Liver (tissue), 9 donors: ENCODE data around the gene SLC25A25. TPM values are rescaled to one million over a fixed set of nuclear protein-coding genes. Genes with fewer than 3 reads are reported as not detected.
"Not testable (repeated sequence)": the region's sequence is repeated elsewhere in the genome, so short reads cannot be mapped to it uniquely, and the experiment has no call there.

Experiments used
- DNase-seq: peaks from one replicate; pipeline ENCODE4 v3.0.0-alpha.2; 2017; ENCODE audit warnings: low spot score
- H3K27ac ChIP-seq, 2 donors: one replicate each; pipeline ENCODE4 v1.7.0; 2013; ENCODE audit warnings: inconsistent platforms in 2 of 2, low read length in 2 of 2, control low read depth in 1 of 2, low read depth in 1 of 2, mild to moderate bottlenecking in 1 of 2
- H3K27me3 ChIP-seq, 4 donors: one replicate each; pipeline versions ENCODE4 v1.6.1 to v1.7.0; 2013; ENCODE audit warnings: low read length in 3 of 4, inconsistent platforms in 1 of 4, mild to moderate bottlenecking in 1 of 4, moderate library complexity in 1 of 4; ENCODE audit not compliant: control insufficient read depth in 4 of 4, insufficient read depth in 4 of 4
- H3K36me3 ChIP-seq, 4 donors: one replicate each; pipeline versions ENCODE4 v1.6.1 to v1.7.0; 2013; ENCODE audit warnings: low read length in 3 of 4, mild to moderate bottlenecking in 3 of 4, low read depth in 1 of 4, moderate library complexity in 1 of 4; ENCODE audit not compliant: control insufficient read depth in 4 of 4, insufficient read depth in 3 of 4
- H3K4me1 ChIP-seq, 4 donors: one replicate each; pipeline versions ENCODE4 v1.6.1 to v1.7.0; 2013; ENCODE audit warnings: low read length in 3 of 4, mild to moderate bottlenecking in 3 of 4, moderate library complexity in 1 of 4; ENCODE audit not compliant: control insufficient read depth in 4 of 4, insufficient read depth in 4 of 4
- H3K4me3 ChIP-seq, 3 donors: one replicate each; pipeline versions ENCODE4 v1.6.1 to v1.7.0; 2013; ENCODE audit warnings: low read length in 3 of 3, control low read depth in 1 of 3, low read depth in 1 of 3, mild to moderate bottlenecking in 1 of 3
- H3K9ac ChIP-seq, 2 donors: one replicate each; pipeline ENCODE4 v1.7.0; 2013; ENCODE audit warnings: low read length in 2 of 2, mild to moderate bottlenecking in 2 of 2, moderate library complexity in 2 of 2, control low read depth in 1 of 2, low read depth in 1 of 2
- H3K9me3 ChIP-seq, 4 donors: one replicate each; pipeline versions ENCODE4 v1.6.1 to v1.7.0; 2013; ENCODE audit warnings: low read length in 3 of 4; ENCODE audit not compliant: control insufficient read depth in 4 of 4
- EGR1 ChIP-seq, 2 donors: IDR thresholded peaks; 2 replicates each; pipeline ENCODE4 v1.6.1; 2016 to 2018; ENCODE audit warnings: antibody characterized with exemption in 2 of 2, low read depth in 2 of 2
- FOXA1 ChIP-seq: IDR thresholded peaks from 2 replicates; pipeline ENCODE4 v1.6.1; 2016; ENCODE audit warnings: antibody characterized with exemption
- GABPA ChIP-seq, 2 donors: IDR thresholded peaks in 1 of 2; conservative IDR thresholded peaks in 1 of 2; 2 replicates each; pipeline ENCODE4 v1.6.1; 2016; ENCODE audit warnings: antibody characterized with exemption in 2 of 2, mild to moderate bottlenecking in 1 of 2, moderate library complexity in 1 of 2
- HNF4G ChIP-seq: IDR thresholded peaks from 2 replicates; pipeline ENCODE4 v1.6.1; 2016; ENCODE audit warnings: antibody characterized with exemption
- NR2F2 ChIP-seq: IDR thresholded peaks from 2 replicates; pipeline ENCODE4 v1.6.1; 2016; ENCODE audit warnings: antibody characterized with exemption
- RAD21 ChIP-seq, 2 donors: IDR thresholded peaks; 2 replicates each; pipeline ENCODE4 v1.6.1; 2016; ENCODE audit warnings: antibody characterized with exemption in 2 of 2, mild to moderate bottlenecking in 2 of 2
- RXRA ChIP-seq, 2 donors: IDR thresholded peaks; 2 replicates each; pipeline ENCODE4 v1.6.1; 2017 to 2018; ENCODE audit warnings: antibody characterized with exemption in 2 of 2, mild to moderate bottlenecking in 1 of 2
- SP1 ChIP-seq: IDR thresholded peaks from 2 replicates; pipeline ENCODE4 v1.6.1; 2018; ENCODE audit warnings: antibody characterized with exemption, mild to moderate bottlenecking
- WGBS: extraction: QIAGEN DNeasy Blood & Tissue Kit; methylation state at CpG from one replicate; pipeline ENCODE4 v1.1.7; 2013; 5-methylcytosine and 5-hydroxymethylcytosine counted together
- polyA plus RNA-seq, 2 donors: library from polyadenylated mRNA; stranded (reverse) in 1 of 2; unstranded in 1 of 2; fragments of 200-250 nt in 1 of 2; fragments of >200 nt in 1 of 2; fragmentation: Nextera tagmentation in 1 of 2; extraction: Ambion mirVana in 1 of 2; gene quantifications; one replicate each; pipeline versions ENCODE4 v1.2.1 to v1.2.3, GENCODE V29; 2013 to 2015
- total RNA-seq, 2 donors: library from RNA; depleted of rRNA; stranded (reverse); fragments of >200 nt; gene quantifications; one replicate each; pipeline ENCODE4 v1.2.3, GENCODE V29; 2014
- TF ChIP-seq, protein P1 (sequence below): fragments of 150-350 bp; IDR thresholded peaks from 2 replicates; pipeline ENCODE4 v1.5.1; 2017; ENCODE audit warnings: improper control_type of control experiment, low read depth, low read length; ENCODE audit not compliant: missing input control
- TF ChIP-seq, protein P2 (sequence below): IDR thresholded peaks from 2 replicates; pipeline ENCODE4 v1.6.1; 2016; ENCODE audit warnings: antibody characterized with exemption
- TF ChIP-seq, protein P3 (sequence below): IDR thresholded peaks from 2 replicates; pipeline ENCODE4 v1.6.1; 2016; ENCODE audit warnings: antibody characterized with exemption
- TF ChIP-seq, protein P4 (sequence below): IDR thresholded peaks from 2 replicates; pipeline ENCODE4 v1.6.1; 2016; ENCODE audit warnings: antibody characterized with exemption, mild to moderate bottlenecking
- donor health status: healthy.
- donor health status: healthy.
- donor health status: healthy.
- donor health status: healthy.
- donor health status: healthy.

SLC25A25 gene
- total and polyA plus RNA-seq, 4 donors = 21.7 to 74.6 (median 39.3) TPM

DNA sequence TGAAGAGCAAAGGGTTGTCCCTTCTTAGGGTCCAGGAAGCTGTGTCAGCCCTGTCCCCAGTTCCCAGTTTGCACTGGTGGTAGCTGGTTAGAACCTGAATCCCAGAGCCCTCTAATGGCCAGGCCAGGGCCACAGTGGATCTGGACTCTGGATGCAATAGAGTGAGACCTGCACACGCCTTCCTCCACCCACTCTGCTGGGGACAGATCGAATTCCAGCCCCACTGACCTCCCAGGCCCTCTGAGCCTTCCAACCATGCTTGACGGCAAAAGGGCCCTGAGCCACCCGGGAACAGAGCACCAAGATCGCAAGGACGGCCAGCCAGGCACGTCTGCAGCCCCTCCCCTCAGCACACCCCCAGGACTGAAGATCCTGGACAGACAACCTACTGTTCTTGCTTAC, 24.6 kb upstream of the SLC25A25 start (continued):
- TF ChIP-seq, protein P1, sequence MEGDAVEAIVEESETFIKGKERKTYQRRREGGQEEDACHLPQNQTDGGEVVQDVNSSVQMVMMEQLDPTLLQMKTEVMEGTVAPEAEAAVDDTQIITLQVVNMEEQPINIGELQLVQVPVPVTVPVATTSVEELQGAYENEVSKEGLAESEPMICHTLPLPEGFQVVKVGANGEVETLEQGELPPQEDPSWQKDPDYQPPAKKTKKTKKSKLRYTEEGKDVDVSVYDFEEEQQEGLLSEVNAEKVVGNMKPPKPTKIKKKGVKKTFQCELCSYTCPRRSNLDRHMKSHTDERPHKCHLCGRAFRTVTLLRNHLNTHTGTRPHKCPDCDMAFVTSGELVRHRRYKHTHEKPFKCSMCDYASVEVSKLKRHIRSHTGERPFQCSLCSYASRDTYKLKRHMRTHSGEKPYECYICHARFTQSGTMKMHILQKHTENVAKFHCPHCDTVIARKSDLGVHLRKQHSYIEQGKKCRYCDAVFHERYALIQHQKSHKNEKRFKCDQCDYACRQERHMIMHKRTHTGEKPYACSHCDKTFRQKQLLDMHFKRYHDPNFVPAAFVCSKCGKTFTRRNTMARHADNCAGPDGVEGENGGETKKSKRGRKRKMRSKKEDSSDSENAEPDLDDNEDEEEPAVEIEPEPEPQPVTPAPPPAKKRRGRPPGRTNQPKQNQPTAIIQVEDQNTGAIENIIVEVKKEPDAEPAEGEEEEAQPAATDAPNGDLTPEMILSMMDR = no peak
- TF ChIP-seq SP1 = peak; percentile 92
- TF ChIP-seq RAD21 (IDR thresholded peaks at IDR 0.05) = peak; percentile 57 to 74
- TF ChIP-seq, protein P2, sequence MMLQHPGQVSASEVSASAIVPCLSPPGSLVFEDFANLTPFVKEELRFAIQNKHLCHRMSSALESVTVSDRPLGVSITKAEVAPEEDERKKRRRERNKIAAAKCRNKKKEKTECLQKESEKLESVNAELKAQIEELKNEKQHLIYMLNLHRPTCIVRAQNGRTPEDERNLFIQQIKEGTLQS = no peak
- peak; percentile 58 for TF ChIP-seq HNF4G

DNA sequence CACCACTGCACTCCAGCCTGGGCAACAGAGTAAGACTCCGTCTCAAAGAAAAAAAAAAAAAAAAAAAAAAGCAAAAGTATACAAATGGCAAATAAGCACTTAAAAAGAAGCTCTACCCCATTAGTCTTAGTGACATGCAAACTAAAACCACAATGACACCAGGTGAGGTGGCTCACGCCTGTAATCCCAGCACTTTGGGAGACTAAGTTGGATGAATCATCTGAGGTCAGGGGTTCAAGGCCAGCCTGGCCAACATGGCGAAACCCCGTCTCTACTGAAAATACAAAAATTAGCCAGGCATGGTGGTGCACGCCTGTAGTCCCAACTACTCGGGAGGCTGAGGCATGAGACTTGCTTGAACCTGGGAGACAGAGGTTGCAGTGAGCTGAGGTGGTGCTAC, 22.6 kb upstream of the SLC25A25 start:
- not testable (repeated sequence) for H3K4me3 ChIP-seq, H3K27me3 ChIP-seq, H3K9ac ChIP-seq, DNase-seq, H3K36me3 ChIP-seq, H3K9me3 ChIP-seq, H3K27ac ChIP-seq
- H3K4me1 ChIP-seq = peaks cover 3 to 11% (median 7%) of the 10 kb centered on the region in 4 donors
- WGBS = 96% methylated on average over 6 of the region's 6 CpGs

DNA sequence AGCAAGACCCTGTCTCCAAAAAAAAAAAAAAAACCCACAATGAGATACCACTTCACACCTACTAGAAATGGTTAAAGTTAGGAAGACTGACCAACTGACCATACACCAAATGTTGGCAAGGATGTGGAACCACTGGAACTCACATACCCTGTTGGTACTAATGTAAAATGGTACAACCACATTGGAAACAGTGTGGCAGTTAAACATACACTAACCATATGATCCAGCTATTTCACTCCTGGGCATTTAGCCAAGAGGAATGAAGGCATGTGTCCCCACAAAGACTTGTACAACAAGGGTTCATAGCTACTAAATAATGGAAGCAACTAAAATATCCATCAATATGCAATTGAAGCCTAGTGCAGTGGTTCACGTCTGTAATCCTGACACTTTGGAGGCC, 22.2 kb upstream of the SLC25A25 start:
- TF ChIP-seq, protein P3, sequence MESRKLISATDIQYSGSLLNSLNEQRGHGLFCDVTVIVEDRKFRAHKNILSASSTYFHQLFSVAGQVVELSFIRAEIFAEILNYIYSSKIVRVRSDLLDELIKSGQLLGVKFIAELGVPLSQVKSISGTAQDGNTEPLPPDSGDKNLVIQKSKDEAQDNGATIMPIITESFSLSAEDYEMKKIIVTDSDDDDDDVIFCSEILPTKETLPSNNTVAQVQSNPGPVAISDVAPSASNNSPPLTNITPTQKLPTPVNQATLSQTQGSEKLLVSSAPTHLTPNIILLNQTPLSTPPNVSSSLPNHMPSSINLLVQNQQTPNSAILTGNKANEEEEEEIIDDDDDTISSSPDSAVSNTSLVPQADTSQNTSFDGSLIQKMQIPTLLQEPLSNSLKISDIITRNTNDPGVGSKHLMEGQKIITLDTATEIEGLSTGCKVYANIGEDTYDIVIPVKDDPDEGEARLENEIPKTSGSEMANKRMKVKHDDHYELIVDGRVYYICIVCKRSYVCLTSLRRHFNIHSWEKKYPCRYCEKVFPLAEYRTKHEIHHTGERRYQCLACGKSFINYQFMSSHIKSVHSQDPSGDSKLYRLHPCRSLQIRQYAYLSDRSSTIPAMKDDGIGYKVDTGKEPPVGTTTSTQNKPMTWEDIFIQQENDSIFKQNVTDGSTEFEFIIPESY = no peak
- TF ChIP-seq RXRA (IDR thresholded peaks at IDR 0.05) (no peak), EGR1 (IDR thresholded peaks at IDR 0.05; ENCODE audit: low read depth in 2 of 2) (no peak)
- no peaks in the 10 kb centered on the region for H3K27me3 ChIP-seq
- no peak overlapping the region for H3K4me3 ChIP-seq
- DNase-seq = no peak
- peaks cover 3 to 11% (median 7%) of the 10 kb centered on the region in 4 donors for H3K4me1 ChIP-seq
- H3K36me3 ChIP-seq = no peaks in the 10 kb centered on the region
- H3K9me3 ChIP-seq = no peaks in the 10 kb centered on the region
- H3K27ac ChIP-seq = no peak overlapping the region
- WGBS = 90% methylated on average over 1 of the region's 1 CpG
- no peak overlapping the region for H3K9ac ChIP-seq

DNA sequence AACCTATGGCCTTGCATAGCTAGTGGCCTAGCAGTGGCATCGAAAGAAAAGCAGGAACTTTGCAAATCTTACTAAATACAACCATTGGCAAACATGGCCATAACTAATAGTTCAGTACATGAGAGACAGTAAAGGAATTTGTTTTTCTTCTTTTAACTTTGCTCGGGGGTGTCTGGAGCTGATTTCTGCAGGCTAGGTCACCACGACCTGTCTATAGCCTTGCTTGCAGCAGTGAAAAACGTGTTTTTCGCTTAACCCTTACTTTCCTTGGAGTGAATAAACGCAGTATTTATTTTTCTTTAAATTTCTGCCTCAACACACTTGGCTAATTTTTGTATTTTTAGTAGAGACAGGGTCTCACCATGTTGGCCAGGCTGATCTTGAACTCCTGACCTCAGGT, 20.8 kb upstream of the SLC25A25 start:
- H3K27me3 ChIP-seq = no peaks in the 10 kb centered on the region
- WGBS = 89% methylated on average over 6 of the region's 6 CpGs
- H3K4me3 ChIP-seq = no peak overlapping the region
- no peak for DNase-seq
- H3K36me3 ChIP-seq = no peaks in the 10 kb centered on the region
- H3K27ac ChIP-seq = no peak overlapping the region
- H3K9ac ChIP-seq = no peak overlapping the region
- peaks cover 3 to 11% (median 7%) of the 10 kb centered on the region in 4 donors for H3K4me1 ChIP-seq
- no peaks in the 10 kb centered on the region for H3K9me3 ChIP-seq
- TF ChIP-seq RAD21 (IDR thresholded peaks at IDR 0.05) = no peak
- TF ChIP-seq, protein P4, sequence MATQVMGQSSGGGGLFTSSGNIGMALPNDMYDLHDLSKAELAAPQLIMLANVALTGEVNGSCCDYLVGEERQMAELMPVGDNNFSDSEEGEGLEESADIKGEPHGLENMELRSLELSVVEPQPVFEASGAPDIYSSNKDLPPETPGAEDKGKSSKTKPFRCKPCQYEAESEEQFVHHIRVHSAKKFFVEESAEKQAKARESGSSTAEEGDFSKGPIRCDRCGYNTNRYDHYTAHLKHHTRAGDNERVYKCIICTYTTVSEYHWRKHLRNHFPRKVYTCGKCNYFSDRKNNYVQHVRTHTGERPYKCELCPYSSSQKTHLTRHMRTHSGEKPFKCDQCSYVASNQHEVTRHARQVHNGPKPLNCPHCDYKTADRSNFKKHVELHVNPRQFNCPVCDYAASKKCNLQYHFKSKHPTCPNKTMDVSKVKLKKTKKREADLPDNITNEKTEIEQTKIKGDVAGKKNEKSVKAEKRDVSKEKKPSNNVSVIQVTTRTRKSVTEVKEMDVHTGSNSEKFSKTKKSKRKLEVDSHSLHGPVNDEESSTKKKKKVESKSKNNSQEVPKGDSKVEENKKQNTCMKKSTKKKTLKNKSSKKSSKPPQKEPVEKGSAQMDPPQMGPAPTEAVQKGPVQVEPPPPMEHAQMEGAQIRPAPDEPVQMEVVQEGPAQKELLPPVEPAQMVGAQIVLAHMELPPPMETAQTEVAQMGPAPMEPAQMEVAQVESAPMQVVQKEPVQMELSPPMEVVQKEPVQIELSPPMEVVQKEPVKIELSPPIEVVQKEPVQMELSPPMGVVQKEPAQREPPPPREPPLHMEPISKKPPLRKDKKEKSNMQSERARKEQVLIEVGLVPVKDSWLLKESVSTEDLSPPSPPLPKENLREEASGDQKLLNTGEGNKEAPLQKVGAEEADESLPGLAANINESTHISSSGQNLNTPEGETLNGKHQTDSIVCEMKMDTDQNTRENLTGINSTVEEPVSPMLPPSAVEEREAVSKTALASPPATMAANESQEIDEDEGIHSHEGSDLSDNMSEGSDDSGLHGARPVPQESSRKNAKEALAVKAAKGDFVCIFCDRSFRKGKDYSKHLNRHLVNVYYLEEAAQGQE = no peak
- TF ChIP-seq FOXA1 = no peak
- no peak for TF ChIP-seq RXRA (IDR thresholded peaks at IDR 0.05)
- TF ChIP-seq, protein P1 = no peak
- TF ChIP-seq, protein P3 = no peak
- TF ChIP-seq NR2F2 = no peak
- no peak for TF ChIP-seq GABPA (IDR thresholded peaks at IDR 0.05 in 1 of 2, conservative IDR thresholded peaks at IDR 0.05 in 1 of 2)
- no peak for TF ChIP-seq EGR1 (IDR thresholded peaks at IDR 0.05; ENCODE audit: low read depth in 2 of 2)
- TF ChIP-seq, protein P2 = no peak
